ENCODE results near the gene RBM12. TPM values are rescaled to one million over a fixed set of nuclear protein-coding genes. Genes with fewer than 3 reads are reported as not detected.

Gene RBM12, protein sequence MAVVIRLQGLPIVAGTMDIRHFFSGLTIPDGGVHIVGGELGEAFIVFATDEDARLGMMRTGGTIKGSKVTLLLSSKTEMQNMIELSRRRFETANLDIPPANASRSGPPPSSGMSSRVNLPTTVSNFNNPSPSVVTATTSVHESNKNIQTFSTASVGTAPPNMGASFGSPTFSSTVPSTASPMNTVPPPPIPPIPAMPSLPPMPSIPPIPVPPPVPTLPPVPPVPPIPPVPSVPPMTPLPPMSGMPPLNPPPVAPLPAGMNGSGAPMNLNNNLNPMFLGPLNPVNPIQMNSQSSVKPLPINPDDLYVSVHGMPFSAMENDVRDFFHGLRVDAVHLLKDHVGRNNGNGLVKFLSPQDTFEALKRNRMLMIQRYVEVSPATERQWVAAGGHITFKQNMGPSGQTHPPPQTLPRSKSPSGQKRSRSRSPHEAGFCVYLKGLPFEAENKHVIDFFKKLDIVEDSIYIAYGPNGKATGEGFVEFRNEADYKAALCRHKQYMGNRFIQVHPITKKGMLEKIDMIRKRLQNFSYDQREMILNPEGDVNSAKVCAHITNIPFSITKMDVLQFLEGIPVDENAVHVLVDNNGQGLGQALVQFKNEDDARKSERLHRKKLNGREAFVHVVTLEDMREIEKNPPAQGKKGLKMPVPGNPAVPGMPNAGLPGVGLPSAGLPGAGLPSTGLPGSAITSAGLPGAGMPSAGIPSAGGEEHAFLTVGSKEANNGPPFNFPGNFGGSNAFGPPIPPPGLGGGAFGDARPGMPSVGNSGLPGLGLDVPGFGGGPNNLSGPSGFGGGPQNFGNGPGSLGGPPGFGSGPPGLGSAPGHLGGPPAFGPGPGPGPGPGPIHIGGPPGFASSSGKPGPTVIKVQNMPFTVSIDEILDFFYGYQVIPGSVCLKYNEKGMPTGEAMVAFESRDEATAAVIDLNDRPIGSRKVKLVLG
- 70.0 and 77.0 TPM in 2 replicates for total RNA-seq

DNA sequence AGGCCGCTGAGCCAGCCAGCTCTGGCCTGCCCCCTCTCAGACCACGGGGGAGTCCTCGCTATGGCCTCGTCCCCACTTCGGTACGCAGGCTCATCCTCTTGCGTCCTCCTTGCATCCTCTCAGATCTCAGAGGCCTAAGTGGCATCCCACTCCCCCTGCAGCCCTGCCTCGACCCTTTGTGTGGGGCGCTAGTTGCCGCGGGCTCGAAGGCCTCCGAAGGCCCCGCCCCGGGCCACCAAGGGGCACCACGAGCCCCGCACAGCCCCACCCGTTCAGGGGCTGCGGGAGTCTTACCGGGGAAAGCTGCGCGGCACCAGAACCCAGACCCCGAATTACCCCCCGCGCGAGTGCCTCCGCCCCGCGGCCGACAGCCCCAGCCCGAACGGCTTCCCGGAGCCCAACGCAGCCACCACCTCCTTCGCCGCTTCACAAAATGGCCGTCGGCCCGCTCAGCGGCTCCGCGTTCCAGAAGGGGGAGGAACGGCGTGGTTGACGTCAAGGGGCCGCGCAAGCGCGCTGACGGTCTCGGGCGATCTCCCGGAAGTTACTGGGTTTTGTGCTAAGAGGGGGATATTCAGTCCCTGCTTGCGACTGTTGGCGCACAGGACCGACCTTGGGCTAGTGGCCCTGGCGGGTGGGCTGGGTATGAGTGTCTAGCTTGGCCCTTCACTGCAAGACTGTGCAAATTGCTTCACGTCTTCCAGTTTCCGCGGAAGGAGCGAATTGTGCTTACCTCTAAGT, at the start of gene RBM12, which contains the start of gene CPNE1:
Gene RBM12, minus strand, starts transcription at position 435 of the 741 bp plus-strand sequence. CDS start 9,578 bp downstream, outside the sequence.
Gene CPNE1, minus strand, starts transcription at position 435 of the 741 bp plus-strand sequence. CDS start 31,977 bp downstream, outside the sequence.

DNA sequence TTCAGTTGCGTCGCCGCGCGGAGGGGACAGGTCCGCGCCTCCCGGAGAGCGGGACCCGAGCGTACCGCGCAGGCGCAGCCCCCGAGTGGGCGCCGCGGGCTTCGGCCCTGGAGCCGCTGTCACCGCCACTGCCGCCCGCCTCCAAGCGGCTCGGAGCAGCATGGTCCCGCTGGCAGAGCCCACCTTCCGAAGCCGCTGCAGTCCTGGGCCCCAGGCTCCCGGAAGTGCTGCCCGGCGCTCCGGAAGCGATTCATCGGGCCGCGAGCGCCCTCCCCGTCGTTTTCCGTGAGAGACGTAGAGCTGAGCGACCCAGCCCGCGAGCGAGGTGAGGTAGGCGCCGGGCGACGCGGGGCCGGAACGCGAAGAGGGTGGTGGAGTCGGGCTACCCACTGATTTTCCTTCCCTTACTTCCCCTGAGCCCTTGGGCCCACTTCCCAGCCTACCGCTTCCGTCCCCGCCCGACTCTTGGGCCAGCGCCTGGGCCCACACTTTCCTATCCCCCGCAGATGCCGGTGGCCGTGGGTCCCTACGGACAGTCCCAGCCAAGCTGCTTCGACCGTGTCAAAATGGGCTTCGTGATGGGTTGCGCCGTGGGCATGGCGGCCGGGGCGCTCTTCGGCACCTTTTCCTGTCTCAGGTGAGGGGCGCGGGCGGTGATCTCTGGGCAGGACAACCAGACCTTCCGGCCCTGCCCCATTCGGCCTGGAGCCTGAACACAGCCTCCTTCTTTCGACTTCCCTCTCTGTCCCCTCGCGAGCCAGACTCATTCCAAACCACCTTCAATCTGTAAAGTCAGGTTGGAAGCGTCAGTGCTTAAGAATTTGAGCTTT, 34.6 kb upstream of the RBM12 start, which contains the start of the genes NFS1 and ROMO1:
Gene NFS1, minus strand, starts transcription at position 226 of the 830 bp plus-strand sequence. Its CDS starts 64 bp downstream, at position 162.
Gene ROMO1, plus strand, starts transcription at position 279 of the 830 bp plus-strand sequence. Its CDS starts 228 bp downstream, at position 507.

DNA sequence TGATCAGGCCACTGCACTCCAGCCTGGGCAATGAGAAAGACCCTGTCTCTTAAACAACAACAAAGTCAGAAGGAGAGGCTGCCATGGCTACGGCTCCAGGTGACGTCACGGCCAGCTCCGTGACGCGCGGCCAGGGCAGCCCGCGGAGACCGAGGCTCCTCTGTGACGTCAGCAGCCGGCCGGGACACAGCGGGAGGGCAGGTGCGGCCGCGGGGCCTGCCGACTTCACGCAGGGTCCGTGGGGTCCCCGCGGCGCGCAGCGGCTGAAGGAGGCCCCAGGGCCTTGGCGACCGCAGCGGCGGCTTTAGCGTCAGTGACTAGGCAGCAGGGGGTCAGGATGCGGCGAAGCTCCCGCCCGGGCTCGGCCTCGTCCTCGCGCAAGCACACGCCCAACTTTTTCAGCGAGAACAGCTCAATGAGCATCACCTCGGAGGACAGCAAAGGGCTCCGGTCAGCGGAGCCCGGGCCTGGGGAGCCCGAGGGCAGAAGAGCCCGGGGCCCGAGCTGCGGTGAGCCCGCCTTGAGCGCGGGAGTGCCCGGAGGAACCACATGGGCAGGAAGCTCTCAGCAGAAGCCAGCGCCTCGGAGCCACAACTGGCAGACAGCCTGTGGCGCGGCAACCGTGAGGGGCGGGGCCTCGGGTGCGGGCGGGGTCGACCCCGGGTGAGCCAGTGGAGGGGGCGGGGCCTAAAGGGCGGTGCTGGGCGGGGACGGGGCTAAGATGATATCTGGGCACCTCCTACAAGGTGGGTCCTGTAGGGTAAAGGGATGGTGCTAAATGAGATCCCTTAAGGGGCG, 48.8 kb downstream of the RBM12 start, which contains the start of gene SPAG4:
Gene SPAG4, plus strand, starts transcription at position 163 of the 798 bp plus-strand sequence. Its CDS starts 175 bp downstream, at position 338.

Small RNA genes within 50 kb of the gene (small RNA-seq; reads per million reads assigned to genes)
- not detected for gene RNU6-759P

Other genes starting within 250 kb of the RBM12 start
- 94.0 and 105 TPM in 2 replicates for gene GDF5, start 226.7 kb downstream of the RBM12 start, total RNA-seq
- 24.0 and 26.2 TPM in 2 replicates for gene CEP250, start 209.3 kb downstream of the RBM12 start, total RNA-seq
- gene C20orf173, start 135.2 kb downstream of the RBM12 start, total RNA-seq, result not detected in 2 replicates
- 354 and 412 TPM in 2 replicates for gene ERGIC3, start 122.8 kb downstream of the RBM12 start, total RNA-seq
- gene SPAG4, start 49.1 kb downstream of the RBM12 start, total RNA-seq, result 7.3 and 9.1 TPM in 2 replicates
- gene CPNE1, start within 50 bp of the RBM12 start, total RNA-seq, result 147 and 172 TPM in 2 replicates
- 20.5 and 22.2 TPM in 2 replicates for gene NFS1, start 34.5 kb upstream of the RBM12 start, total RNA-seq
- gene ROMO1, start 34.5 kb upstream of the RBM12 start, total RNA-seq, result 141 and 230 TPM in 2 replicates
- 327 and 383 TPM in 2 replicates for gene RBM39, start 77.4 kb upstream of the RBM12 start, total RNA-seq
- 62.1 and 66.6 TPM in 2 replicates for gene PHF20, start 107.1 kb upstream of the RBM12 start, total RNA-seq

Data from articular chondrocyte of knee joint (primary cell).